BLaER1 (cell line): ENCODE results near the gene ARMC3.
"Not testable (repeated sequence)": the region's sequence is repeated elsewhere in the genome, so short reads cannot be mapped to it uniquely, and the experiment has no call there.

Experiments used
- H3K27ac ChIP-seq: shearing (Covaris generic); formaldehyde crosslinking; 2 replicates; pipeline ENCODE4 v1.8.1; 2022
- H3K27me3 ChIP-seq: shearing (Covaris generic); formaldehyde crosslinking; 2 replicates; pipeline ENCODE4 v1.8.1; 2022
- H3K36me3 ChIP-seq: shearing (Covaris generic); formaldehyde crosslinking; 2 replicates; pipeline ENCODE4 v1.8.1; 2022
- H3K4me1 ChIP-seq: shearing (Covaris generic); formaldehyde crosslinking; 2 replicates; pipeline ENCODE4 v1.8.1; 2022
- H3K4me2 ChIP-seq: shearing (Covaris generic); formaldehyde crosslinking; 2 replicates; pipeline ENCODE4 v1.8.1; 2022
- H3K4me3 ChIP-seq: shearing (Covaris generic); formaldehyde crosslinking; 2 replicates; pipeline ENCODE4 v1.8.1; 2022
- H3K9ac ChIP-seq: shearing (Covaris generic); formaldehyde crosslinking; 2 replicates; pipeline ENCODE4 v1.8.1; 2022
- H3K9me3 ChIP-seq: shearing (Covaris generic); formaldehyde crosslinking; 2 replicates; pipeline ENCODE4 v1.8.1; 2022
- H4K20me1 ChIP-seq: shearing (Covaris generic); formaldehyde crosslinking; 2 replicates; pipeline ENCODE4 v1.8.1; 2022
- Cebpa-rat ChIP-seq: shearing (Covaris generic); IDR thresholded peaks from 2 replicates; pipeline ENCODE4 v1.8.1; 2022

ARMC3 gene

GRCh38 chr10:22903694-22904093 lies 24.2 kb upstream of the ARMC3 start:
- no peak for TF ChIP-seq Cebpa-rat
- H3K4me1 ChIP-seq: no peaks in the 10 kb centered on the region
- no peaks in the 10 kb centered on the region for H3K27me3 ChIP-seq
- no peaks in the 10 kb centered on the region for H4K20me1 ChIP-seq
- no peak overlapping the region for H3K4me2 ChIP-seq
- H3K27ac ChIP-seq: no peak overlapping the region
- H3K9ac ChIP-seq: no peak overlapping the region
- no peaks in the 10 kb centered on the region for H3K36me3 ChIP-seq
- no peak overlapping the region for H3K4me3 ChIP-seq
- peaks cover 32% of the 10 kb centered on the region for H3K9me3 ChIP-seq

GRCh38 chr10:22906767-22907166 lies 21.1 kb upstream of the ARMC3 start:
- Histone ChIP-seq H3K4me1 (no peaks in the 10 kb centered on the region), H3K4me2 (no peak overlapping the region), H3K9me3 (peaks cover 55% of the 10 kb centered on the region), H4K20me1 (no peaks in the 10 kb centered on the region), H3K27me3 (no peaks in the 10 kb centered on the region), H3K27ac (no peak overlapping the region), H3K36me3 (no peaks in the 10 kb centered on the region), H3K4me3 (no peak overlapping the region), H3K9ac (no peak overlapping the region)
- TF ChIP-seq Cebpa-rat: no peak

GRCh38 chr10:22908837-22909236 lies 19.0 kb upstream of the ARMC3 start:
- Histone ChIP-seq H3K9me3 (peaks cover 51% of the 10 kb centered on the region), H3K27ac (no peak overlapping the region), H3K36me3 (no peaks in the 10 kb centered on the region)

DNA sequence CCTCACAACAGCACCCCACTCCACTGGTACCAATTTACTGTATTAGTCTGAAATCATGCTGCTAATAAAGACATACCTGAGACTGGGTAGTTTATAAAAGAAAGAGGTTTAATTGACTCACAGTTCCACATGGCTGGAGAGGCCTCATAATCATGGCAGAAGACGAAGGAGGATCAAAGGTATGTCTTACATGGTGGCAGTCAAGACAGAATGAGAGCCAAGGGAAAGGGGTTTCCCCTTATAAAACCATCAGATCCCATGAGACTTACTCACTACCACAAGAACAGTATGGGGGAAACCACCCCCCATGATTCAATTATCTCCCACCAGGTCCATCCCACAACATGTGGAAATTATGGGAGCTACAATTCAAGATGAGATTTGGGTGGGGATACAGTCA lies 18.2 kb upstream of the ARMC3 start:
- not testable (repeated sequence) for H3K4me3 ChIP-seq, H3K27me3 ChIP-seq

More at GRCh38 chr10:22908837-22909236, 19.0 kb upstream of the ARMC3 start:
- no peak overlapping the region for H3K4me2 ChIP-seq
- H3K4me3 ChIP-seq: no peak overlapping the region
- TF ChIP-seq Cebpa-rat: no peak
- no peaks in the 10 kb centered on the region for H4K20me1 ChIP-seq
- H3K9ac ChIP-seq: no peak overlapping the region
- no peaks in the 10 kb centered on the region for H3K4me1 ChIP-seq
- no peaks in the 10 kb centered on the region for H3K27me3 ChIP-seq

DNA sequence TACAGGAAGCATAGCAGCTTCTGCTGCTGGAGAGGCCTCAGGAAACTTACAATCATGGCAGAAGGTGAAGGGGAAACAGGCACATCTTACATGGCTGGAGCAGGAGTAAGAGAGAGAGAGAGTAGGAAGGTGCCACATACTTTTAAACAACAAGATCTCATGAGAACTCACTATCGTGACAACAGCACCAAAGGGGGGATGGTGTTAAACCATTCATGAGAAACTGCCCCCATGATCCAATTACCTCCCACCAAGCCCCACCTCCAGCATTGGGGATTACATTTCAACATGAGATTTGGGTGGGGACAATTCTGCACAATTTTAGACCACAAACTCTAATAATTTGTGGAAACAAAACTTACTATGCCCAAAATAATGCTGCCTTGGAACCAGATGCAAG lies 16.8 kb upstream of the ARMC3 start:
- no peak overlapping the region for H3K27ac ChIP-seq
- no peaks in the 10 kb centered on the region for H4K20me1 ChIP-seq
- no peak overlapping the region for H3K9ac ChIP-seq

More for the DNA sequence above, 18.2 kb upstream of the ARMC3 start:
- H3K9ac ChIP-seq, H3K27ac ChIP-seq, H3K4me1 ChIP-seq, H3K36me3 ChIP-seq, H4K20me1 ChIP-seq, H3K4me2 ChIP-seq: not testable (repeated sequence)
- H3K9me3 ChIP-seq: peaks cover 51% of the 10 kb centered on the region

DNA sequence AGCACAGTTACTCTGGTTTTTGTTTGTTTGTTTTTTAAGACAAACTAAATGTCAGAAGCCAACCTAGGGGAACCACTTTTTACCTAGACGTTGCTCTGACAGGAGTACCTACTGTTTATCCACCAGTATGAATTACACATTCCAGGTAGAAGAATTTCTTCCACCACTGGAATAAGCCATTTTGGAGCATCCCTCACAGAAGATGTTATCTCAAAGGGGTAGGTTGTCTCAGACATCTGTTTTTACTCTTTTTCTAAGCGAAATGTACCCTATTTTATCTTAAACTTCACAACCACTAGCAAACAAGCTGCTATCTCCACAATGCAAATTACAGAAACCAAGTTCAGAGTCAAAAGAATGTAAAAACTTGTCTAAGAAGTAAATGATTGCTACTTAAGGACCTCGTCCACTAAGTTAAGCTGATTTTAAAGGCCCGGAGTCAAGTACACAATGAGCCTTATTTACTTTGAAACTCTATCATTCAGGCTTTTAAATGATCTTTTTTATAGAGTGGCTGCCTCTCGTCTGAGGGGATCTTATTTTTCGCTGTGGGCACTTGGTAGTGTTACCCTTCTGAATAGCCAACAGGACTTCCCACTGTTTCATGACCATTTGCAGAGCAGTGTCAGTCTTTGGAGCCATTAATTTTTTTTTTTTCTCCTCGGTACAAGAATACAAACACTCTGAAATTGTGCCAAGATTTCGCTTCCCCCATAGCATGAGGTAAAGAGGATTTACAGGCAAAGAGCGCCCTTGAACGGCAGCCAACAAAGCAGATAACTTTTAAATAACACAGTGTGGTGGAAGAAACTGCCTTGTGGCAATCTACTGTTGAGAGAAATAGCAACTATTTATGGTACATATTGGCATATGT lies 15.7 kb upstream of the ARMC3 start:
- no peak for TF ChIP-seq Cebpa-rat
- Histone ChIP-seq H3K36me3 (no peaks in the 10 kb centered on the region), H3K4me1 (no peaks in the 10 kb centered on the region), H3K27me3 (no peaks in the 10 kb centered on the region), H4K20me1 (no peaks in the 10 kb centered on the region), H3K9me3 (peaks cover 43% of the 10 kb centered on the region), H3K9ac (no peak overlapping the region), H3K27ac (no peak overlapping the region), H3K4me3 (no peak overlapping the region), H3K4me2 (no peak overlapping the region)

More for the DNA sequence above, 16.8 kb upstream of the ARMC3 start:
- H3K27me3 ChIP-seq: no peaks in the 10 kb centered on the region
- H3K4me1 ChIP-seq: no peaks in the 10 kb centered on the region
- TF ChIP-seq Cebpa-rat: no peak
- no peak overlapping the region for H3K4me3 ChIP-seq
- H3K36me3 ChIP-seq: no peaks in the 10 kb centered on the region
- H3K4me2 ChIP-seq: no peak overlapping the region
- H3K9me3 ChIP-seq: peaks cover 46% of the 10 kb centered on the region

- Histone ChIP-seq H3K9me3 (peaks cover 39% of the 10 kb centered on the region), H3K36me3 (no peaks in the 10 kb centered on the region), H3K4me3 (no peak overlapping the region), H3K27me3 (no peaks in the 10 kb centered on the region), H3K4me1 (no peaks in the 10 kb centered on the region), H3K4me2 (no peak overlapping the region), H3K27ac (no peak overlapping the region), H4K20me1 (no peaks in the 10 kb centered on the region), H3K9ac (no peak overlapping the region)
- TF ChIP-seq Cebpa-rat: no peak
These were observed 15.0 kb upstream of the ARMC3 start for GRCh38 chr10:22912763-22913384.

DNA sequence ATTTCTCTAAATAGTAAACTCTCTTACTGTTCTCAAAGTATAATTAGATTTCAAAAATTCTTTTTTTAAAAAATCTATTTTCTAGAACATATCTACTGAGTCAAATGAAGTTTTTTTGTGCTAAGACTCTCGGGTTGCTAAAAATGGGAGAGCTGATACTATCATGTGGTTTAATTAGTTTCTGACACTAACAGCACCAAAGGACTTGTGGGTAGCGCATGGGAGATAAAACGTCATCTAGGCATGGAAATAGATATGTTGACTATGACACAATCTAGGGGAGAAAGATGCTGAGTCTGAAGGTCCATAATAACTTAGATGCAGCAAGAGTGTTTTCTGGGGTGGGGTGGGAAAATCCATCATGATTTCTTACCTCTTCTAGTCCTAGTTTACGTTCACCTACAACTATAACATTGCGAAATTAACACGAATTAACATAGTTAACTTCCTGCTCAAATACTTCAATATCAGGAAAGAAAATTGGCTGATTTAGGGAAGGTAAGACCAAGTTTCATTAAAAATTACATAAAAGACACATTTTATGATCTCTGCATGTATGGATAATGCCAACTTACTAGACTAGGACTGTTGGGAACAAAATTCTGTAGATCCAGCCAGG lies 14.3 kb upstream of the ARMC3 start:
- H3K36me3 ChIP-seq: no peaks in the 10 kb centered on the region
- peaks cover 32% of the 10 kb centered on the region for H3K9me3 ChIP-seq
- H3K4me1 ChIP-seq: no peaks in the 10 kb centered on the region
- H3K27ac ChIP-seq: no peak overlapping the region
- TF ChIP-seq Cebpa-rat: no peak
- no peak overlapping the region for H3K9ac ChIP-seq
- H3K4me3 ChIP-seq: no peak overlapping the region
- H4K20me1 ChIP-seq: no peaks in the 10 kb centered on the region
- no peaks in the 10 kb centered on the region for H3K27me3 ChIP-seq
- no peak overlapping the region for H3K4me2 ChIP-seq

GRCh38 chr10:22915314-22915713 lies 12.5 kb upstream of the ARMC3 start:
- Histone ChIP-seq H3K4me2 (no peak overlapping the region), H3K9me3 (peaks cover 17% of the 10 kb centered on the region), H3K27me3 (no peaks in the 10 kb centered on the region), H3K4me3 (no peak overlapping the region), H3K27ac (no peak overlapping the region), H3K9ac (no peak overlapping the region), H3K36me3 (no peaks in the 10 kb centered on the region), H3K4me1 (no peaks in the 10 kb centered on the region), H4K20me1 (no peaks in the 10 kb centered on the region)
- no peak for TF ChIP-seq Cebpa-rat

DNA sequence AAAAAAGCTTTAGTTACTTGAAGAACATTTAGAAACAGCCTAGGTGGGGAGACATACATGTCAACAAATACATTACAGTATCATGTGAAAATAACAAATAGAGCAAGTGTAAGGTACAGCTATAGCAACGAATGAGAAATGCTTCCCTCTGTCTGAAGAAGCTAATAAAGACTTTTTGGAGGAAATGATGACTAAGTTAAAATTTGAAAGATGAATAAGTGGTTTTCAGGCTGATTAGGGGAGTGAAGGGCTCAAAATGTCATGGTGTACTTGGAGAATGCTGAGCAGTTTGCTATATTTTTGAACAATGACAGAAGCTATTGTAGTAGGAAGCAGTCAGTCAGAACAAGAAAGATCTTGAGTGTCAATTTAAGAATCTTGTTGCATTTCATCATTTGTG lies 2.8 kb upstream of the ARMC3 start:
- H3K9me3 ChIP-seq: peaks cover 12% of the 10 kb centered on the region
- H3K9ac ChIP-seq: no peak overlapping the region
- no peaks in the 10 kb centered on the region for H3K27me3 ChIP-seq
- no peaks in the 10 kb centered on the region for H3K36me3 ChIP-seq
- H4K20me1 ChIP-seq: no peaks in the 10 kb centered on the region
- H3K4me2 ChIP-seq: no peak overlapping the region
- no peak overlapping the region for H3K4me3 ChIP-seq
- no peaks in the 10 kb centered on the region for H3K4me1 ChIP-seq
- no peak overlapping the region for H3K27ac ChIP-seq
- TF ChIP-seq Cebpa-rat: no peak
